ENCODE data around the gene SCN1A. TPM values are rescaled to one million over a fixed set of nuclear protein-coding genes. Genes with fewer than 3 reads are reported as not detected.

Gene SCN1A
- total and polyA plus RNA-seq, 2 of the 8 experiments (the other 6 are each of a cell fraction or from before 2014, with no cell fraction given), result 0.18 to 1.9 TPM

DNA sequence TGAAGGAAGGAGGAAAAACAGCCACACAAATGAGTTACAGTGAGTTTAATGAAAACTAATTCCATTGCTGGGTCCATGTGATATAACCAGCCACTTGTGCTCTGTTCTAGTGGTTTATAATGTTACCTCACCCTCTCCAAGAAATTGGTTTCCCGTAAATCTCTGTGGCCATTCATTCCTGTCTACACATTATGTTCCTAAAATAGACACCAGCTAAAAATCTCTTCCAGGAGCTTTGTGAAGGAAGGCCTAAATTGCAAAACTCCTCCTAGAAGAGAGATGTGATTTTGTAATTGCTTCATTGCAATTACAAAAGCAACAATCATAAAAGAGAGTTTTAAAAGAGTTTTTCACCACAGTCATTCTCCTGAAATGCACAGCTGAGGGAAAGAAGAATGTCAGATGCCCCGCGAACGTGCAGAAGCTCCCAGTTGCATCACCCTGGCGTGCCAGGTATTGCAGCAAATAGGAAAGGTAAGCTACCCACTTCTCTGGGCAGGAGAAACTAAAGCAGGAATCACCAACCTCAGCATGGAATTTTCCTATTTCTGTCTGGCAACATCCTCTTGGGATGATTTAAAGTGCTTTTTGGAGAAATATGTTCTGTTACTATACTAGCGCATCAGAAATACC lies 1.7 kb downstream of the SCN1A start:
- H3K79me2 ChIP-seq (ENCODE audit: control insufficient read depth in 1 of 2, insufficient read depth in 2 of 2, low read length in 2 of 2), result no peaks in the 10 kb centered on the region
- H3K4me3 ChIP-seq (ENCODE audit: extremely low read depth in 1 of 4, insufficient read depth in 2 of 4, low read depth in 3 of 4, low read length in 4 of 4), result no peak overlapping the region
- H3K27ac ChIP-seq (ENCODE audit: low read depth, low read length), result no peak overlapping the region
- H2AFZ ChIP-seq (ENCODE audit: low read length), result no peak overlapping the region
- ChIA-PET CTCF (ENCODE audit: partially characterized antibody) (interaction anchor here (0.8 to 7.7 kb wide), 13 partner anchors 8 to 292 kb away, joined by 3 to 71 read pairs (median 8); no protein-coding TSS in a partner anchor), POLR2A (ENCODE audit: partially characterized antibody) (interaction anchor here (1.4 kb wide), 1 partner anchor 173 kb away, joined by 3 read pairs; the partner anchor contains the start of gene TTC21B)
- no peak overlapping the region for H2BK15ac ChIP-seq (ENCODE audit: low read length)
- H3K56ac ChIP-seq (replicated peaks; ENCODE audit: insufficient read length, low read depth, low read length), result no peak overlapping the region
- no peak overlapping the region for H3K9ac ChIP-seq (replicated peaks in 1 of 4; ENCODE audit: extremely low read depth in 1 of 4, low read depth in 3 of 4, low read length in 3 of 4)
- no peak for DNase-seq (ENCODE audit: low read depth in 1 of 2, low spot score in 2 of 2)
- no peak overlapping the region for H4K91ac ChIP-seq (replicated peaks; ENCODE audit: insufficient read length, low read length)
- no peak overlapping the region for H3K18ac ChIP-seq (ENCODE audit: extremely low read depth, low read length)
- no peak overlapping the region; a peak in 1 of 4 replicates for H3K4me2 ChIP-seq (ENCODE audit: insufficient read depth in 1 of 2, low read depth in 2 of 2, low read length in 2 of 2)
- H3K23me2 ChIP-seq (ENCODE audit: low read depth, low read length), result no peaks in the 10 kb centered on the region
- H3K4me1 ChIP-seq (replicated peaks in 1 of 4; ENCODE audit: control insufficient read depth in 3 of 4, insufficient read depth in 4 of 4, low read length in 3 of 4), result peaks cover 0 to 6% (median 5%) of the 10 kb centered on the region in 4 experiments; a peak in 3 of 7 replicates
- 87% methylated on average over 6 of the region's 6 CpGs; no CpG with 5 or more reads in 1 of the 2 experiments for WGBS, 2 experiments (ENCODE audit: extremely low coverage in 1 of 2, insufficient coverage in 1 of 2, insufficient read length in 1 of 2, insufficient replicate concordance in 2 of 2, low coverage in 1 of 2, low lambda C conversion rate in 2 of 2, missing lambda C conversion rate in 1 of 2)
- H3K14ac ChIP-seq (ENCODE audit: insufficient read length), result no peak overlapping the region
- H4K5ac ChIP-seq (ENCODE audit: insufficient read length, low read depth, low read length), result no peak overlapping the region
- H2BK12ac ChIP-seq (ENCODE audit: low read depth, low read length), result no peak overlapping the region
- no peak overlapping the region for H2BK5ac ChIP-seq (ENCODE audit: low read depth, low read length)
- no peaks in the 10 kb centered on the region for H3K36me3 ChIP-seq (ENCODE audit: control insufficient read depth in 2 of 4, insufficient read depth in 4 of 4, low read length in 3 of 4)
- H2BK120ac ChIP-seq (replicated peaks; ENCODE audit: low read depth, low read length), result no peak overlapping the region
- H4K8ac ChIP-seq (ENCODE audit: extremely low read depth, insufficient read depth, low read length), result no peak overlapping the region
- H3K9me3 ChIP-seq (ENCODE audit: insufficient read depth in 2 of 2, low read depth in 1 of 2, low read length in 1 of 2), result no peaks in the 10 kb centered on the region
- no peak for FAIRE-seq
- H4K20me1 ChIP-seq (replicated peaks in 1 of 2; ENCODE audit: control insufficient read depth in 1 of 2, insufficient read depth in 2 of 2, low read length in 2 of 2), result no peaks in the 10 kb centered on the region
- H3K4ac ChIP-seq (replicated peaks; ENCODE audit: insufficient read length, low read depth, low read length), result no peak overlapping the region
- no peaks in the 10 kb centered on the region for H3K27me3 ChIP-seq (replicated peaks in 1 of 4; ENCODE audit: control insufficient read depth in 3 of 4, extremely low read depth in 1 of 4, insufficient read depth in 3 of 4, low read length in 3 of 4)
- no peak overlapping the region for H3K23ac ChIP-seq (ENCODE audit: insufficient read length)
- no peaks in the 10 kb centered on the region for H3K79me1 ChIP-seq (ENCODE audit: low read depth, low read length)
- H2AK5ac ChIP-seq (ENCODE audit: low read depth, low read length), result no peak overlapping the region
- H2BK20ac ChIP-seq (ENCODE audit: low read length), result no peak overlapping the region
- no peak for TF ChIP-seq JUND (IDR thresholded peaks at IDR 0.05; ENCODE audit: low read length)
- TF ChIP-seq CEBPB (IDR thresholded peaks at IDR 0.05; ENCODE audit: low read depth, low read length), result 0 out of 2 replicates have a peak, but pooled peaks have one; percentile 5
- no peak for TF ChIP-seq TCF12 (IDR thresholded peaks at IDR 0.05; ENCODE audit: low read depth, low read length)
- TF ChIP-seq POLR2A (IDR thresholded peaks at IDR 0.05; ENCODE audit: control extremely low read depth in 1 of 2, low read depth in 2 of 2, low read length in 2 of 2), result no peak
